CD14-positive monocyte (primary cell): Measurements from ENCODE around the gene ITGA7. TPM values are rescaled to one million over a fixed set of nuclear protein-coding genes. Genes with fewer than 3 reads are reported as not detected.
A peak's percentile ranks its signal among the peaks of the same experiment; 100 is the strongest.

Experiments
- DNase-seq, 3 donors: peaks; one replicate each; pipeline ENCODE4 v3.0.0-alpha.2; 2011 to 2022
- H2AFZ ChIP-seq: 2 replicates; pipeline ENCODE4 v1.6.0; 2012; ENCODE audit warnings: mild to moderate bottlenecking, low read depth, low read length, inconsistent platforms; ENCODE audit not compliant: insufficient read depth, poor library complexity, severe bottlenecking
- H3K27ac ChIP-seq, 2 donors: 1 replicate in 1 of 2; 2 replicates in 1 of 2; pipeline ENCODE4 v1.5.1; 2012 to 2013; ENCODE audit warnings: low read length in 2 of 2, control low read depth in 1 of 2, inconsistent platforms in 1 of 2, low read depth in 1 of 2, mild to moderate bottlenecking in 1 of 2
- H3K27me3 ChIP-seq, 2 donors: one replicate each; pipeline versions ENCODE4 v1.6.0 to v1.6.1; 2011 to 2013; ENCODE audit warnings: low read length in 2 of 2; ENCODE audit not compliant: control insufficient read depth in 2 of 2, insufficient read depth in 2 of 2
- H3K36me3 ChIP-seq, 2 donors: replicated peaks in 1 of 2; 1 replicate in 1 of 2; 2 replicates in 1 of 2; pipeline versions ENCODE4 v1.5.1 to v1.6.1; 2012 to 2013; ENCODE audit warnings: low read length in 2 of 2, control low read depth in 1 of 2, inconsistent platforms in 1 of 2, mild to moderate bottlenecking in 1 of 2; ENCODE audit not compliant: insufficient read depth in 2 of 2, control insufficient read depth in 1 of 2
- H3K4me1 ChIP-seq, 2 donors: 1 replicate in 1 of 2; 2 replicates in 1 of 2; pipeline versions ENCODE4 v1.5.1 to v1.6.1; 2012 to 2013; ENCODE audit warnings: low read length in 2 of 2, control low read depth in 1 of 2, inconsistent platforms in 1 of 2, mild to moderate bottlenecking in 1 of 2, moderate library complexity in 1 of 2; ENCODE audit not compliant: insufficient read depth in 2 of 2, control insufficient read depth in 1 of 2
- H3K4me2 ChIP-seq: replicated peaks from 2 replicates; pipeline ENCODE3; 2012; ENCODE audit warnings: low read length, moderate library complexity, mild to moderate bottlenecking; ENCODE audit not compliant: poor library complexity, severe bottlenecking; ENCODE audit errors: extremely low read depth
- H3K4me3 ChIP-seq, 3 experiments: fragments of 200-600 bp in 1 of 3; sonication (generic) in 1 of 3; replicated peaks in 1 of 3; 1 replicate in 2 of 3; 2 replicates in 1 of 3; pipeline ENCODE4 v1.5.1; 2011 to 2013; ENCODE audit warnings: low read length in 3 of 3, mild to moderate bottlenecking in 3 of 3, control low read depth in 2 of 3, low read depth in 2 of 3, inconsistent platforms in 1 of 3, moderate library complexity in 1 of 3
- H3K79me2 ChIP-seq: 2 replicates; pipeline ENCODE4 v1.6.0; 2012; ENCODE audit warnings: mild to moderate bottlenecking, control low read depth, inconsistent platforms, low read length, moderate library complexity; ENCODE audit not compliant: insufficient read depth
- H3K9ac ChIP-seq: 2 replicates; pipeline ENCODE4 v1.6.0; 2017; ENCODE audit warnings: low read length, mild to moderate bottlenecking; ENCODE audit not compliant: insufficient read depth, poor library complexity, severe bottlenecking
- H3K9me3 ChIP-seq, 2 donors: replicated peaks in 1 of 2; 1 replicate in 1 of 2; 2 replicates in 1 of 2; pipeline versions ENCODE4 v1.5.1 to v1.6.1; 2012 to 2013; ENCODE audit warnings: low read length in 2 of 2, control low read depth in 1 of 2; ENCODE audit not compliant: control insufficient read depth in 1 of 2, insufficient read depth in 1 of 2
- H4K20me1 ChIP-seq: 2 replicates; pipeline ENCODE4 v1.6.0; 2012; ENCODE audit warnings: mild to moderate bottlenecking, low read length, control low read depth, moderate library complexity; ENCODE audit not compliant: insufficient read depth
- H3K27ac Mint-ChIP-seq, 7 donors: one replicate each; pipeline ENCODE4 v1.8.0; 2020; ENCODE audit warnings: mild to moderate bottlenecking in 7 of 7, mixed read lengths in 7 of 7, moderate library complexity in 6 of 7, inconsistent platforms in 2 of 7
- H3K27me3 Mint-ChIP-seq, 3 donors: one replicate each; pipeline ENCODE4 v1.8.0; 2021 to 2022; ENCODE audit warnings: low read depth in 3 of 3, mild to moderate bottlenecking in 3 of 3, mixed read lengths in 3 of 3, moderate library complexity in 3 of 3, inconsistent platforms in 1 of 3
- H3K36me3 Mint-ChIP-seq, 2 donors: one replicate each; pipeline ENCODE4 v1.8.0; 2020; ENCODE audit warnings: mixed read lengths in 2 of 2, inconsistent platforms in 1 of 2, mild to moderate bottlenecking in 1 of 2
- H3K4me1 Mint-ChIP-seq: one replicate; pipeline ENCODE4 v1.8.0; 2020; ENCODE audit warnings: mild to moderate bottlenecking, mixed read lengths
- H3K4me3 Mint-ChIP-seq, 2 donors: one replicate each; pipeline ENCODE4 v1.8.0; 2020; ENCODE audit warnings: mild to moderate bottlenecking in 2 of 2, mixed read lengths in 2 of 2, moderate library complexity in 1 of 2
- H3K9me3 Mint-ChIP-seq, 7 donors: one replicate each; pipeline ENCODE4 v1.8.0; 2020 to 2022; ENCODE audit warnings: mixed read lengths in 7 of 7, mild to moderate bottlenecking in 6 of 7, moderate library complexity in 6 of 7, inconsistent platforms in 2 of 7
- WGBS: methylation state at CpG from one replicate; pipeline ENCODE4 v1.1.5; 2013; ENCODE audit warnings: missing lambda C conversion rate; ENCODE audit not compliant: insufficient coverage; 5-methylcytosine and 5-hydroxymethylcytosine counted together
- intact Hi-C, 2 donors: fragments of 100-400 bp; cut with micrococcal nuclease; formaldehyde crosslinking; loops; one replicate each; pipeline versions ENCODE4 v1.15.0 to v1.15.1; 2023
- polyA plus RNA-seq, 3 donors: library from polyadenylated mRNA; depleted of rRNA in 1 of 3; unstranded in 2 of 3; stranded (reverse) in 1 of 3; fragments of 300-500 nt in 2 of 3; fragments of >200 nt in 1 of 3; fragmentation: Illumina TruSeq in 2 of 3; gene quantifications; 1 replicate in 2 of 3; 2 replicates in 1 of 3; pipeline ENCODE4 v1.2.3, GENCODE V29; 2012 to 2021
- TF ChIP-seq, protein P1 (sequence below): fragments of 200-600 bp; IDR thresholded peaks from one replicate; pipeline ENCODE4 v1.8.0; 2022; ENCODE audit warnings: antibody characterized with exemption, mild to moderate bottlenecking

The ITGA7 gene
- polyA plus RNA-seq, 3 donors: 0.23 to 3.3 (median 0.55) TPM

DNA sequence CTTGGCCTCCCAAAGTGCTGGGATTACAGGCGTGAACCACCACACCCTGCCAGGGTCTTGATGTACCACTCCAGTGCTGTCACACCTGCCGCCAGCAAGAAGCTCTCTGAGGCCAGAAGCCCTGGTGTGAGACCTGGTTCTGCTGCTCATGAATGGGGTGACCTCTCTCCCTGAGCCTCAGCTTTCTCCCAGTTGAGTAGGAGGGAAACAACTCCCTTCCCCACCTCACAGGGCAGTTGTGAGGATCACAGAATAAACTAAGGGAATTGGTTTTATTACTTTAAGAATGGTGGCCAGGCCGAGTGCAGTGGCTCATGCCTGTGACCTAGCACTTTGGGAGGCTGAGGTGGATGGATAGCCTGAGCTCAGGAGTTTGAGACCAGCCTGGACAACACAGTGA, 26.9 kb upstream of the ITGA7 start:
- Histone ChIP-seq H3K4me3 (no peak overlapping the region), H3K4me2 (no peak overlapping the region), H3K27me3 (no peaks in the 10 kb centered on the region), H4K20me1 (no peaks in the 10 kb centered on the region), H3K27ac (no peak overlapping the region), H3K9me3 (no peaks in the 10 kb centered on the region), H3K79me2 (peaks cover 4% of the 10 kb centered on the region), H3K4me1 (peaks cover 22 to 29% of the 10 kb centered on the region in 2 donors), H3K9ac (no peak overlapping the region), H3K36me3 (no peaks in the 10 kb centered on the region), H2AFZ (no peak overlapping the region)
- H3K36me3 Mint-ChIP-seq: peaks cover 3% of the 10 kb centered on the region in 2 donors
- H3K4me1 Mint-ChIP-seq: peaks cover 32% of the 10 kb centered on the region
- no peaks in the 10 kb centered on the region for H3K9me3 Mint-ChIP-seq
- H3K27me3 Mint-ChIP-seq: peaks cover 0 to 8% (median 5%) of the 10 kb centered on the region in 3 donors
- 86% methylated on average over 1 of the region's 3 CpGs for WGBS
- H3K4me3 Mint-ChIP-seq: no peak overlapping the region
- DNase-seq: no peak
- intact Hi-C loops: no loop called here
- H3K27ac Mint-ChIP-seq: no peak overlapping the region
- TF ChIP-seq, protein P1, sequence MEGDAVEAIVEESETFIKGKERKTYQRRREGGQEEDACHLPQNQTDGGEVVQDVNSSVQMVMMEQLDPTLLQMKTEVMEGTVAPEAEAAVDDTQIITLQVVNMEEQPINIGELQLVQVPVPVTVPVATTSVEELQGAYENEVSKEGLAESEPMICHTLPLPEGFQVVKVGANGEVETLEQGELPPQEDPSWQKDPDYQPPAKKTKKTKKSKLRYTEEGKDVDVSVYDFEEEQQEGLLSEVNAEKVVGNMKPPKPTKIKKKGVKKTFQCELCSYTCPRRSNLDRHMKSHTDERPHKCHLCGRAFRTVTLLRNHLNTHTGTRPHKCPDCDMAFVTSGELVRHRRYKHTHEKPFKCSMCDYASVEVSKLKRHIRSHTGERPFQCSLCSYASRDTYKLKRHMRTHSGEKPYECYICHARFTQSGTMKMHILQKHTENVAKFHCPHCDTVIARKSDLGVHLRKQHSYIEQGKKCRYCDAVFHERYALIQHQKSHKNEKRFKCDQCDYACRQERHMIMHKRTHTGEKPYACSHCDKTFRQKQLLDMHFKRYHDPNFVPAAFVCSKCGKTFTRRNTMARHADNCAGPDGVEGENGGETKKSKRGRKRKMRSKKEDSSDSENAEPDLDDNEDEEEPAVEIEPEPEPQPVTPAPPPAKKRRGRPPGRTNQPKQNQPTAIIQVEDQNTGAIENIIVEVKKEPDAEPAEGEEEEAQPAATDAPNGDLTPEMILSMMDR: no peak

DNA sequence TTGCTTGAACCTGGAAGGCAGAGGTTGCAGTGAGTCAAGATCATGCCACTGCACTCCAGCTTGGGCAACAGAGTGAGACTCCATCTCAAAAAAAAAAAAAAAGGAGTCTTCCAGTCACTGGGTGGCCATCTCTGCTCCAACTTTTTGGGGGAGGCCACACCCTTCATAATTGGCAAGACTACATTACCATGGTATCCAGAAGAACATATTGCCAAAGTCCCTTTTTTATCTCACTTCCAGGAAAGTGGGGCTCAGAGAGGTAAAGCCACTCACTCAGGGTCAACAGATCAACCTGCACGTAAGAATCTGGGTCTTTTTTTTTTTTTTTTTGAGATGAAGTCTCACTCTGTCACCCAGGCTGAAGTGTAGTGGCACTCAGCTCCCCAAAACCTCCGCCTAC, 26.2 kb upstream of the ITGA7 start:
- Mint-ChIP-seq H3K4me3 (no peak overlapping the region), H3K27ac (peak overlapping the region in 1 of 7 donors; percentile 45), H3K4me1 (peaks cover 32% of the 10 kb centered on the region), H3K36me3 (peaks cover 3% of the 10 kb centered on the region in 2 donors), H3K9me3 (no peaks in the 10 kb centered on the region), H3K27me3 (peaks cover 0 to 8% (median 5%) of the 10 kb centered on the region in 3 donors)
- H3K4me2 ChIP-seq: no peak overlapping the region
- no peak overlapping the region for H3K4me3 ChIP-seq
- no peak overlapping the region for H2AFZ ChIP-seq
- no peaks in the 10 kb centered on the region for H3K9me3 ChIP-seq
- WGBS: 100% methylated on average over 2 of the region's 2 CpGs
- intact Hi-C loops: no loop called here
- H4K20me1 ChIP-seq: no peaks in the 10 kb centered on the region
- no peak overlapping the region for H3K27ac ChIP-seq
- TF ChIP-seq, protein P1: no peak
- no peaks in the 10 kb centered on the region for H3K36me3 ChIP-seq
- H3K27me3 ChIP-seq: no peaks in the 10 kb centered on the region
- DNase-seq: no peak
- H3K79me2 ChIP-seq: peaks cover 11% of the 10 kb centered on the region
- H3K4me1 ChIP-seq: peaks cover 25 to 32% of the 10 kb centered on the region in 2 donors
- H3K9ac ChIP-seq: no peak overlapping the region
